SU-DHL-6 (cell line): Measurements from ENCODE around the gene SLC25A26.

Source experiments
- CTCF ChIP-seq: fragments of 200-600 bp; sonication (generic); IDR thresholded peaks from one replicate; pipeline ENCODE4 v1.5.1; 2017; ENCODE audit warnings: antibody characterized with exemption, mild to moderate bottlenecking, low read length, moderate library complexity; ENCODE audit not compliant: insufficient read depth, poor library complexity, severe bottlenecking
- EZH2phosphoT487 ChIP-seq: fragments of 200-600 bp; sonication (generic), shearing (Covaris generic); conservative IDR thresholded peaks from 2 replicates; pipeline ENCODE4 v1.6.1; 2018; ENCODE audit warnings: mild to moderate bottlenecking, antibody characterized with exemption, low read length, moderate library complexity, mixed read lengths

GRCh38 chr3:66227915-66228314, 7.1 kb downstream of the SLC25A26 start:
- TF ChIP-seq CTCF = no peak
- TF ChIP-seq EZH2phosphoT487 = no peak
